ENCODE results near the gene CADM2.

Gene CADM2

GRCh38 chr3:85161544-85161943 is 202.8 kb downstream of the CADM2 start:
- Histone ChIP-seq H3K9me3 (ENCODE audit: low read length) (no peaks in the 10 kb centered on the region), H3K36me3 (ENCODE audit: insufficient read depth, low read length) (no peaks in the 10 kb centered on the region), H3K27ac (ENCODE audit: low read depth, low read length) (no peak overlapping the region), H3K9ac (ENCODE audit: low read length) (no peak overlapping the region), H3K27me3 (ENCODE audit: control insufficient read depth in 1 of 2, insufficient read depth in 2 of 2, low read length in 2 of 2) (no peaks in the 10 kb centered on the region), H3K4me1 (ENCODE audit: insufficient read depth, low read length) (no peaks in the 10 kb centered on the region), H3K4me3 (ENCODE audit: low read depth in 1 of 2, low read length in 2 of 2) (no peak overlapping the region)

GRCh38 chr3:85162905-85163304 is 204.1 kb downstream of the CADM2 start:
- Histone ChIP-seq H3K27ac (ENCODE audit: low read depth, low read length) (no peak overlapping the region), H3K4me1 (ENCODE audit: insufficient read depth, low read length) (no peaks in the 10 kb centered on the region), H3K27me3 (ENCODE audit: control insufficient read depth in 1 of 2, insufficient read depth in 2 of 2, low read length in 2 of 2) (no peaks in the 10 kb centered on the region), H3K4me3 (ENCODE audit: low read depth in 1 of 2, low read length in 2 of 2) (no peak overlapping the region), H3K36me3 (ENCODE audit: insufficient read depth, low read length) (no peaks in the 10 kb centered on the region), H3K9me3 (ENCODE audit: low read length) (no peaks in the 10 kb centered on the region), H3K9ac (ENCODE audit: low read length) (no peak overlapping the region)

GRCh38 chr3:85164436-85164835 is 205.6 kb downstream of the CADM2 start:
- Histone ChIP-seq H3K36me3 (ENCODE audit: insufficient read depth, low read length) (no peaks in the 10 kb centered on the region), H3K27ac (ENCODE audit: low read depth, low read length) (no peak overlapping the region), H3K9ac (ENCODE audit: low read length) (no peak overlapping the region), H3K4me3 (ENCODE audit: low read depth in 1 of 2, low read length in 2 of 2) (no peak overlapping the region), H3K4me1 (ENCODE audit: insufficient read depth, low read length) (no peaks in the 10 kb centered on the region), H3K9me3 (ENCODE audit: low read length) (no peaks in the 10 kb centered on the region), H3K27me3 (ENCODE audit: control insufficient read depth in 1 of 2, insufficient read depth in 2 of 2, low read length in 2 of 2) (no peaks in the 10 kb centered on the region)

GRCh38 chr3:85167576-85167975 is 208.8 kb downstream of the CADM2 start:
- no peaks in the 10 kb centered on the region for H3K4me1 ChIP-seq (ENCODE audit: insufficient read depth, low read length)
- H3K36me3 ChIP-seq (ENCODE audit: insufficient read depth, low read length): no peaks in the 10 kb centered on the region
- H3K9ac ChIP-seq (ENCODE audit: low read length): no peak overlapping the region
- H3K27me3 ChIP-seq (ENCODE audit: control insufficient read depth in 1 of 2, insufficient read depth in 2 of 2, low read length in 2 of 2): no peaks in the 10 kb centered on the region
- H3K9me3 ChIP-seq (ENCODE audit: low read length): no peaks in the 10 kb centered on the region
- H3K4me3 ChIP-seq (ENCODE audit: low read depth in 1 of 2, low read length in 2 of 2): no peak overlapping the region
- no peak overlapping the region for H3K27ac ChIP-seq (ENCODE audit: low read depth, low read length)

- Histone ChIP-seq H3K27ac (ENCODE audit: low read depth, low read length) (no peak overlapping the region), H3K4me3 (ENCODE audit: low read depth in 1 of 2, low read length in 2 of 2) (no peak overlapping the region), H3K4me1 (ENCODE audit: insufficient read depth, low read length) (no peaks in the 10 kb centered on the region), H3K27me3 (ENCODE audit: control insufficient read depth in 1 of 2, insufficient read depth in 2 of 2, low read length in 2 of 2) (no peaks in the 10 kb centered on the region), H3K36me3 (ENCODE audit: insufficient read depth, low read length) (no peaks in the 10 kb centered on the region), H3K9ac (ENCODE audit: low read length) (no peak overlapping the region), H3K9me3 (ENCODE audit: low read length) (no peaks in the 10 kb centered on the region)
These were observed 211.9 kb downstream of the CADM2 start for GRCh38 chr3:85170646-85171045.

- Histone ChIP-seq H3K9ac (ENCODE audit: low read length) (no peak overlapping the region), H3K9me3 (ENCODE audit: low read length) (no peaks in the 10 kb centered on the region), H3K27me3 (ENCODE audit: control insufficient read depth in 1 of 2, insufficient read depth in 2 of 2, low read length in 2 of 2) (no peaks in the 10 kb centered on the region), H3K4me1 (ENCODE audit: insufficient read depth, low read length) (no peaks in the 10 kb centered on the region), H3K4me3 (ENCODE audit: low read depth in 1 of 2, low read length in 2 of 2) (no peak overlapping the region), H3K27ac (ENCODE audit: low read depth, low read length) (no peak overlapping the region), H3K36me3 (ENCODE audit: insufficient read depth, low read length) (no peaks in the 10 kb centered on the region)
These were observed 213.2 kb downstream of the CADM2 start for GRCh38 chr3:85171976-85172375.

GRCh38 chr3:85176799-85177198 is 218.0 kb downstream of the CADM2 start:
- Histone ChIP-seq H3K9me3 (ENCODE audit: low read length) (no peaks in the 10 kb centered on the region), H3K4me1 (ENCODE audit: insufficient read depth, low read length) (no peaks in the 10 kb centered on the region), H3K36me3 (ENCODE audit: insufficient read depth, low read length) (no peaks in the 10 kb centered on the region), H3K27me3 (ENCODE audit: control insufficient read depth in 1 of 2, insufficient read depth in 2 of 2, low read length in 2 of 2) (no peaks in the 10 kb centered on the region), H3K4me3 (ENCODE audit: low read depth in 1 of 2, low read length in 2 of 2) (no peak overlapping the region), H3K9ac (ENCODE audit: low read length) (no peak overlapping the region), H3K27ac (ENCODE audit: low read depth, low read length) (no peak overlapping the region)

- H3K36me3 ChIP-seq (ENCODE audit: insufficient read depth, low read length): no peaks in the 10 kb centered on the region
- H3K27ac ChIP-seq (ENCODE audit: low read depth, low read length): no peak overlapping the region
- no peaks in the 10 kb centered on the region for H3K27me3 ChIP-seq (ENCODE audit: control insufficient read depth in 1 of 2, insufficient read depth in 2 of 2, low read length in 2 of 2)
- no peaks in the 10 kb centered on the region for H3K4me1 ChIP-seq (ENCODE audit: insufficient read depth, low read length)
- no peaks in the 10 kb centered on the region for H3K9me3 ChIP-seq (ENCODE audit: low read length)
- H3K9ac ChIP-seq (ENCODE audit: low read length): no peak overlapping the region
- H3K4me3 ChIP-seq (ENCODE audit: low read depth in 1 of 2, low read length in 2 of 2): no peak overlapping the region
These were observed 224.4 kb downstream of the CADM2 start for GRCh38 chr3:85182975-85183752.

GRCh38 chr3:85185495-85185894 is 226.7 kb downstream of the CADM2 start:
- Histone ChIP-seq H3K36me3 (ENCODE audit: insufficient read depth, low read length) (no peaks in the 10 kb centered on the region), H3K9me3 (ENCODE audit: low read length) (no peaks in the 10 kb centered on the region), H3K27ac (ENCODE audit: low read depth, low read length) (no peak overlapping the region), H3K9ac (ENCODE audit: low read length) (no peak overlapping the region), H3K4me1 (ENCODE audit: insufficient read depth, low read length) (no peaks in the 10 kb centered on the region), H3K27me3 (ENCODE audit: control insufficient read depth in 1 of 2, insufficient read depth in 2 of 2, low read length in 2 of 2) (no peaks in the 10 kb centered on the region), H3K4me3 (ENCODE audit: low read depth in 1 of 2, low read length in 2 of 2) (no peak overlapping the region)

GRCh38 chr3:85189731-85190130 is 230.9 kb downstream of the CADM2 start:
- no peaks in the 10 kb centered on the region for H3K4me1 ChIP-seq (ENCODE audit: insufficient read depth, low read length)
- no peaks in the 10 kb centered on the region for H3K9me3 ChIP-seq (ENCODE audit: low read length)
- H3K36me3 ChIP-seq (ENCODE audit: insufficient read depth, low read length): no peaks in the 10 kb centered on the region

GRCh38 chr3:85193565-85193964 is 234.8 kb downstream of the CADM2 start:
- Histone ChIP-seq H3K9ac (ENCODE audit: low read length) (no peak overlapping the region), H3K9me3 (ENCODE audit: low read length) (no peaks in the 10 kb centered on the region), H3K27ac (ENCODE audit: low read depth, low read length) (no peak overlapping the region), H3K27me3 (ENCODE audit: control insufficient read depth in 1 of 2, insufficient read depth in 2 of 2, low read length in 2 of 2) (no peaks in the 10 kb centered on the region), H3K4me1 (ENCODE audit: insufficient read depth, low read length) (no peaks in the 10 kb centered on the region), H3K4me3 (ENCODE audit: low read depth in 1 of 2, low read length in 2 of 2) (no peak overlapping the region), H3K36me3 (ENCODE audit: insufficient read depth, low read length) (no peaks in the 10 kb centered on the region)

More at GRCh38 chr3:85189731-85190130, 230.9 kb downstream of the CADM2 start:
- no peaks in the 10 kb centered on the region for H3K27me3 ChIP-seq (ENCODE audit: control insufficient read depth in 1 of 2, insufficient read depth in 2 of 2, low read length in 2 of 2)
- no peak overlapping the region for H3K9ac ChIP-seq (ENCODE audit: low read length)
- H3K4me3 ChIP-seq (ENCODE audit: low read depth in 1 of 2, low read length in 2 of 2): no peak overlapping the region
- H3K27ac ChIP-seq (ENCODE audit: low read depth, low read length): no peak overlapping the region

GRCh38 chr3:85208650-85209049 is 249.9 kb downstream of the CADM2 start:
- H3K9ac ChIP-seq (ENCODE audit: low read length): no peak overlapping the region
- H3K27ac ChIP-seq (ENCODE audit: low read depth, low read length): no peak overlapping the region
- no peaks in the 10 kb centered on the region for H3K27me3 ChIP-seq (ENCODE audit: control insufficient read depth in 1 of 2, insufficient read depth in 2 of 2, low read length in 2 of 2)
- H3K4me1 ChIP-seq (ENCODE audit: insufficient read depth, low read length): no peaks in the 10 kb centered on the region
- H3K9me3 ChIP-seq (ENCODE audit: low read length): no peaks in the 10 kb centered on the region
- H3K4me3 ChIP-seq (ENCODE audit: low read depth in 1 of 2, low read length in 2 of 2): no peak overlapping the region
- no peaks in the 10 kb centered on the region for H3K36me3 ChIP-seq (ENCODE audit: insufficient read depth, low read length)

Measured in muscle layer of colon (tissue), 2 donors.